ENCODE results near the gene FGGY.
"Not testable (repeated sequence)": the region's sequence is repeated elsewhere in the genome, so short reads cannot be mapped to it uniquely, and the experiment has no call there.

FGGY gene

DNA sequence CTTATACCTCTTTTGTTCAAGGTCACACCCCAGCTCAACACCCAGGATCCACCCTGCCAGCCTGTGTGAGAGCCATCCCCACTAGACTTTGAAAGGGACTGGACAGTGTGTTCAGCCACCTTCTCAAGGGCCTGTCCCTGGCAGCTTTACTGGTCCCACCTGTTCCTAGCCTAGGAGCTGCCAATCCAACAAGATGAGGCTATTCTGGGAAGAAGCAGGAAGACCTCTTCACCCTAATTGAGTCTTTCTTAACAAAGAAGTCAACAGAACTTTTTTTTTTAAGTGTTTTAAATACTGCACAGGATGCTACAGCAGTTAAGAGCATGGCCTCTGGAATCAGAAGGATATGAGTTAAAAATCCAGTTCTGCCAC lies 422.1 kb downstream of the FGGY start:
- DNase-seq: no peak

DNA sequence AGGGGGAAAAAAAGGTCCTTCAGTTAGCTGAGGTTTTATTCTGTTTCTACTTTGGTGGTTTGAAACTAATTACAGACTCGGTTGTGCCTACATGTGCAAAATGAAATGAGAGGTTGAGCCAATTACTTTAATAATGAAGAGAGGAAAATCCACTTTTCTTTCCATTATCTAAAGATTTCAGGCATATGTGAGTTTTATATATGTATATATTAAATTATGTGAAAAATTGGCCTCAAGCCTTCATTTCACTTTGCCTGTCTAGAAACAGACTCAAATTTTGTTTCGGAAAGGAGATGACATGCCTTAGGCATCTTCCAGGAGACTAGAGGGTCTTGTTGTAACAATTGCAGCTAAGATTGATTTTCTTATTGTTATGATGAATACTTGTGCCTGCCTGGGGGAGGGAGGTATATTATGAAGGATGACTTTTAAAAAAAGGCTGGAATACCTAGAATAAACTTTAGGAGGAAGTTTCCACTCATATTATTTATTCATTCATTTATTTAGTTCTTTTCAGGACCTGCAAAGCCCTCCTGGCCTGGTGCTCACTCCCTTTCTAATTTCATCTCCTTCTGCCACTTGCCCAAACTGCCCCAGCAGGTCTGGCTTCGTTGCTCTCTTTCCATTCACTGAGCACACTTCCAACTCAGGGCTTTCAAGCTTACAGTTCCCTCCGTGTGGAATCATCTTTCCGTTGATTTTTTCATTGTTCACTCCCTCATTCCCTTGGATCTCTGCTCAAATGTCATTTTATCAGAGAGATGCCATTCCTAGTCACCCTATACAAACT lies 423.6 kb downstream of the FGGY start:
- DNase-seq: no peak

DNA sequence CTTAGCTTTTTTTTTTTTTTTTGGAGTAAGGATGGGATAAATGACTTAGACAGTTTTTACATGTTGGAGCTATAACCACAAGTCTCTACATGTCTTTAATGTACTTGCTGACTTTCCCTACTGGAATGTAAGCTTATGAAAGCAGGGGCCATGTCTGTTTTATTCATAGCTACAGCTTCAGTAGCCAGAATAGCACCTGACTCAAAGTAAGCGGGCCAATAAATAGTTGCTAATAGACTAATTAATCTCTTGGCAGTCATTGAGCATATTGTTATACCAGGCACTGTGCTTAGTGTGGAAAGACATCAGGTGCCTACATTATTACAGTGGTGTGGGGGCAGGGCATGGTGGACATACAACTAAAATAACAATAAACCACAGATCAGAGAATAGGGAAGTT lies 433.4 kb downstream of the FGGY start:
- DNase-seq: no peak

DNA sequence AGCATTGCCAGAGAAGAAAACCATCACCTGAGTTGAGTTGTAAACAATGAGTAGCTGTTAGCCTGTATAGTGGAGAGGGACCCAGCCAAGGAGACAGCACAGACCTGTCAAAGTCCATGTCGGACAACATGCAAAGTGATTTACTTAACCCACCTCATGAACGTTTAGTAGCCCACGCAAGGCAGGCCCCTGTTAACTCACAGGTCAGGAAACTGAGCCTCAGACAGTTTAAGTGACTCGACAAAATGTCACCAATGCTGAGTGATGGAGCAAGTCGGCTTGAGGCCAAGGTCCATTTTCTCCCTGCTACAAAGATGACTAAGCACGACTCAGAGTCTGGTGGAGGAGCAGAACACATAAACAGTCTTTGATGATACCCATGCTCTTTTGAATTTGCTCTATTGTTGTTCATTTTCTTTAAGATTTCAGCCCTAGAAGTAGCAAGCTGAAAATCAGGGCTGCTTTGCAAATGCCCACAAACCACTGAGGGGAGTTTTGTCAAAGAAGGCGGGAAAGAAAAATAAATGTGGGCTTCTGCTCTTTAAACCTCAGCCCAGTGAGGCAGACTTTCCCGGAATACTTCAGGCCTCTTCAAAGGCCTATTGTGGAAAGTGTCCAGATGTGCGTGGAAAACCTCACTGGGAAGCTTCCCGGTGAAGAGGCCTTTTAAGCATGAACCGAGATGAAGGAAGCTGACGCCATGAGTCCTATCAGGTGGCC lies 434.0 kb downstream of the FGGY start:
- no peak for DNase-seq

DNA sequence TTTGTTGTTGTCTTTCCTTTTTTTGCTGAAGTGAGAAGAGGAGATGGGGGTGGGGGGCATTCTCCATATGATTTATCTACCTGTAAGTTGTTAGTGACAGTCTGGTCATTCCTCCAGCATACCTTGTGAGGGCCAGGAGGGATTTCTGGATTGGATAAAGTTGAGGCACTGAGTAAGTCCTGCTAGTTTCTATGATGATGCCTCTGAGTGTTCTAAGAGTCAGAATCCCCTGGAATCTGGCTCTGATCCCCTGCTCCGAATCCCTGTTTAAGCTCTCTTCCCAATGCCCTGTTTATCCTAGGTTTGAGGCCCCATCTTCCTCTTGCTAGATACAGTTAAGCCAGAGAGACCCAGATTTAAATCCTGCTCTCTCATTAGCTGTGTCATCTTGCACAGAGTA lies 434.7 kb downstream of the FGGY start:
- DNase-seq: no peak

DNA sequence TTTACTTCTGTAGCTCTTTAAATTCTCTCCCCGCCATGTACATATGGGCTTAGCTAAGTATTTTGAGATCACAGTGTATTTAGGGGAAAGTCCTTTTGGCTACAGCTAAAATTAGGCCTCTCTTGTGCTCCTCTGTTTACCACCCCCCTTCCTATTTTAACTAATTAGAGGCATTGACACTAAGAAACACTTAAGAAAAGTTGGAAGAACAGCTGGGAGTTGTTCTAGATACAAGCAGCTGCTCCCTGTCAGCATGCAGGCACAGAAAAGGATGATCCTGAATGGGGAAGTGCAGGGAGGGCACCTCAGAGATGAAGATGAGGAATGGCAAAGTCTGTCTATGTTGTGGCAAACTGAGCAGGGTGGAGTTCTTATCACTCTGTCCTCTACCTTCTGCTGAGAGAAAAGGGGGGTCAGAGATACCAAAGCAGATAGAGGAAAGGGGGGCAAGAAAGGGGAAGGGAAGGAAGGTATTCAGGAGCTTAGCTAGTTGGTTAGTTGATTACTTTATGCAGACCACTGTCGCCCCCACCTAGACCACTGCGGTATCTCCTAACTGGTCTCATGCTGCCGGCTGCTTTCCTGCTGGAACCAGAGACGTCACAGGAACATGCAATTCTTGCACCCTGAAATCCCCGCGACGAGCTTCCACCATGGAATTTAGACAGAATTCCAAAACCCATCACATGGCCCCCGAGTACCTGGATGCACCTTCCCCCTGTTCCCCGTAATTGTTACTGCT lies 435.5 kb downstream of the FGGY start:
- DNase-seq: no peak

DNA sequence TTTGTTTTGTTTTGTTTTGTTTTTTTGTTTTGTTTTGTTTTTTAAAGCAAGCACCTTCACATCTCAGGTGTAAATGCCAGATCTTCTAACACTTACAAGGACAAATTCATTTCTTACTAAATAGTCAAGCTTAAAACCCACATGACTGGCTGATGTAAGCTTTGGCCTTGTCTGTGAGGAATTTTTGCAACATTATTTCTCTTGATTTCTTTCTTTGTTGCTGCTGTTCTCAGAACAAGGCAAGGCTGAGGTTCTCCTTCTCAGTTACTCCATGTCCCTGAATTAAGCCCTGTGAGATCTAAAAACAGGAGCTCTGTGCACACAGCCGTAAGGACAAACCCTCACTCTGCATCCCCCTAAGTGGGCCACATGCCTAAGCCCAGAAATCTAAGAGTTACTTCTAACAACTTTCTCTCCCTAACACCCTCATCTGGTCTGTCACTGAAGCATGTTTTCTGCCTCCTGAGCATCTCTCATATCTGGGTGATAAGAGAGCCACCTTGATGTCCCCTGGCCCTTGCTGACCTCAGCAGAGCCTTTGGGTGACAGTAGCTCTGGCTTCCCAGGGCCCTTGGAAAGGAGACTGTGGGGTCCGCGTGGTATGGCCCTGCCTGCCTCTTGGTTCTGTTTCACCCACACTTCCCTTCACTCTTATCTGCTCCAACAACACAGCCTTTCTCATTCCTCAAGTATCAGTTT lies 436.7 kb downstream of the FGGY start:
- DNase-seq: no peak

DNA sequence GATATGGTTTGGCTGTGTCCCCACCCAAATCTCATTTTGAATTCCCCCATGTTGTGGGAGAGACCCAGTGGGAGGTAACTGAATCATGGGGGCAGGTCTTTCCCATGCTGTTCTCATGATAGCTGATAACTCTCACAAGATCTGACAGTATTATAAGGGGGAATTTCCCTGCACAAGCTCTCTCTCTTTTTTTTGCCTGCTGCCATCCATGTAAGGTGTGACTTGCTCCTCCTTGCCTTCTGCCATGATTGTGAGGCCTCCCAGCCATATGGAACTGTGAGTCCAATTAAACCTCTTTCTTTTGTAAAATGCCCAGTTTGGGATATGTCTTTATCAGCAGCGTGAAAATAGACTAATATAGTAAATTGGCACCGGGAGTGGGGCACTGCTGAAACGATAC lies 439.0 kb downstream of the FGGY start:
- DNase-seq: not testable (repeated sequence)

DNA sequence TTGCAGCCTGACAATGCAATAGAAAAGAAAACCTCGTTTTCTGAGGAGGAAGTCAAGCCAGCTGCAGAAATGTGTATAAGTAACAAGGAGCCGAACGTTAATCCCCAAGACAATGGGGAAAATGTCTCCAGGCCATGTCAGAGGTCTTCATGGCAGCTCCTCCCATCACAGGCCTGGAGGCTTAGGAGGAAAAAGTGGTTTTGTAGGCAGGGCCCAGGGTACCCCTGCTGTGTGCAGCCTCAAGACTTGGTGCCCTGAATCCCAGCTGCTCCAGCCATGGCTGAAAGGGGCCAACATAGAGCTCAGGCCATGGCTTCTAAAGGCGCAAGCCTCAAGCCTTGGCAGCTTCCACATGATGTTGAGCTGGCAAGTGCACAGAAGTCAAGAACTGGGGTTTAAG lies 439.9 kb downstream of the FGGY start:
- no peak for DNase-seq

DNA sequence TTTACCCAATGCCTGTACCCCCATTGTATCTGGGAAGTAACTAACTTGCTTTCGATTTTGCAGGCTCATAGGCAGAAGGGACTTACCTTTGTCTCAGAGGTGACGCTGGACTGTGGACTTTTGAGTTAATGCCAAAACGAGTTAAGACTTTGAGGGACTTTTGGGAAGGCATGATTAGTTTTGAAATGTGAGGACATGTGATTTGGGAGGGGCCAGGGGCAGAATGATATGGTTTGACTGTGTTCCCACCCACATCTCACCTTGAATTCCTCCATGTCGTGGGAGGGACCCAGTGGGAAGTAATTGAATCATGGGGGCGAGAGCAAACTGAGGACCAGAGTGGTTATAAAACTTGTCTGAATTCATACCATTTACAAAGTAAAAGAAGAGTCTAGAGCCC lies 440.7 kb downstream of the FGGY start:
- DNase-seq: no peak

DNA sequence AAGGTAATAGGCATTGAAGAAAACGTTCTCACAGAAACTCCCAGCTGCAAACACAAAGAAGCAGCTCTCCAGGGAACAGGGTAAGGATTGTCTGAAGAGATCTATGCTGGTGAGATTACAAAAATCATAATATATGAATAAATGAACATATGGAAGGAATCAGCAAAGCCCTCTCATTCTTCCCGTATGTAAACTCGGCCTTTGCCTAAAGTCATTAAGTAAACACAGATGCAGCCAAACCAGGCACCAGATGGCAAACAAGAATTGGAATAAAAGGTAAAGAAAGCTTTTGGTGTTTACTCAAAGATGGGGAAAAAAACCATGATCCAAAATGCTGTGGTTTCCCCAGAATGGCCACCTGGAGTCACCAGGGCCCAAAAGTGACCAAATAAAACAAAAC lies 441.3 kb downstream of the FGGY start:
- no peak for DNase-seq

DNA sequence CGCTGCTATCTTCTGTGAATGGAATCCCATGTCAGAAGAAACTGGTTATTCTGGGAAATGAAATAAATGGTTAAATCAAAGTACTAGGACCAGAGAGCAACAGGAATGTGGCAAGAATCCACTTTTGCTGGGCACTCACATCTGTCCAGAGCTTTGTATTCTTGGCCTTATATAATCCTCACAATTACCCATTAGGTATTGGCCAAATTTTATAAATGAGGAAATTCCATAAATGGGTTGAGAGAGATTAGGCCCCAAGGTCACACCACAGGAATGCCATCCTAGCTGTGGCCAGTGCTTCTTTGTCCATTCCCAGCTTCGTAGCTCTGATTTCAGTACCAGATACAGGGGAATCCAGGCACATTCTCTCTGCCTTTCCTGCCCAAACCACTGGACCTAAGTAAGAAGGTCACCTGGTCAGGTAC lies 441.7 kb downstream of the FGGY start:
- no peak for DNase-seq

DNA sequence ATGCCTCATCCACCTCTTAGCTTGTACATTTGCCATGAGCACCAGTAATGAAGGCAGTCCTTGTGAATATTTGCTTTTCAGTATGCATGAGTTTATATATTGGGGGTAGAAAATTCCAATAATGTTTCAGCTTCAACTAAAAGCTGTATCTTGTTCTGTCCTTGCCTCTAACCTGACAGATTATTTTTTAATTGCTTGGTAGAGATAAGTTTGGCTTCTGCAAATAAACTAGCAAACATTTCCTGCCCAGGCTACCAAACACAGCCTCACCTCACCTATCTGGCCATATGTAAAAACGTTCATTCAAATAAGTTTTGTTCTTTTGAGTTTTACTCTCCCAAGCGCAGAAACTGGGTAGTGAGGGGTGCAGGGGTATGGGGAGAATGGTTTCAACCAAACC lies 442.2 kb downstream of the FGGY start:
- DNase-seq: no peak

DNA sequence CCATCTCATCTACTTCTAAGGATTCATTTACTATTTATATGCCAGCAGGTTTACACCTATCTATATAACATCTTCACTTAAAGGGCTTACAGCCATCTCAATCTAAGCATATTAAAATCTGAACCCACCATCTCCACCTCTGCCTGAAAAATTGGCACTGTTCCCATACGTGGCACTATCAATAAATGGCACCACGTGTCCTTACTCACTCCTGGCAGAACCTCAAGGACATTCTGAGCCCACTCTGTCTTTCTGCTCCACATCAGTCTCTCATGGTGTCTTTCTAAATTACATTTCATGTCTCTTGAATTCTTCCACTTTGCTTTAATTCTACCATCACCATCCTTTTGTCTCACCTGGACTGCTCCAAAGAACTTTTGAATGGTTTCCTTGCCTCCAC lies 445.6 kb downstream of the FGGY start:
- no peak for DNase-seq

DNA sequence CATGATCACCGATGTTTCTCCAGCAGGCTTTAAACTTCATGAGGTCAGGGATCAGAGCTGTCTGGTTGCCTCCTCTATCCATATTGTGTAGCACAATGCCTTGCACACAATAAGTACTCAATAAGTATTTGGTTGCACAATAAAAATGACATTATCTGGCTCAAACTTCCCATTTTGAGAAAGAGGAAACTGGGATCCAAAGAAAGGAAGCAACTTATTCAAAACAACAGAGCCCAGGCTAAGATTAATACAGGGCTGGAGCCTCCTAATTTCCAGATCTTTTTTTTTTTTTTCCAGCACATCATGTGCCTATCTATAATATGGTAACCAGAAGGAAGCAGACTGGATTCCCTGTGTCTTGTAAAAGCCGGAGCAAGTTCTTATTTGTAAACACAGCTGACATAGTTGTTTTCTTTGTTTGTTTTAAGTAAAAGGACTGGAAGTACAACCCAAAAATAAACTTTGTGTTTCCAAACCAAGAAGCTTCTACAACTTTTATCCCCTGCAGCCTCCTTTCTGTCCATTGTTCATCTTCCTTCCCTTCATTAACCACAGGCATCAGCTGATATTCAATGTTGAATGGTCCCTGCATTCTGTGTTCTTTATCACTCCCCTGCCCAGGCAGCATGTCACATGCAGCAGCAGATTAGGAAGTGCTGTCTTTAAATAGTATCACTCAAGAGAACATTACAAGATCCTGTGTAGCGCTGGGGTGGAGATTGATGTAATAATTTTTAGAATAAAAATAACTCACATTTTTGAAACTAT lies 446.6 kb downstream of the FGGY start:
- no peak for DNase-seq

DNA sequence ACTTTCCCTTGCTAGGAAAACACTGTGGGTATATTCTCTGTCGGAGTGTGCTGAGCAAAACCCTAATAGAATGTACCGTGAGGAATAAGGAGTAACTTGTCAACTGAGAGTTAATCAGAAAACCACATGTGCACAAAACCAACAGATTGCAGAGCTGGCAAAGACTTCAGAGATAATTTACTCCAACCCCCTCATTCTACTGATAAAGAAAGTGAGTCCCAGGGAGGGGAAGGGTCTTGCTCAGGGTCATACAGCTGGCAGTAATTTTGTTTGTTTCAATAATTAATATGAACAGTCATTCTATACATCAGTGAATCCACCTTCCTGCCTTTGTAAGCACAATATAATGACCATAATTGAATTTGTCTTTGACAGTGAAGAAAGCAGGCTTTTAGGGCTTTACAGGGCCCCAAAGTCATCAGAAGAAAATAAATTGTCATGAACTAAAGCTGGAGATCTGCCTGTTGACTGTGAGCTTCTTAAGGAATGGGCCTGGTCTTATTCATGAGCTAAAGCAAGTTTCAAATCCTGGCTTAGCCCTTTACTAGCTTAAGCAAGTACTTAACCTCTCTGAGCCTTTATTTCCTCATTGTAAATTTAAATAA lies 450.6 kb downstream of the FGGY start:
- no peak for DNase-seq

DNA sequence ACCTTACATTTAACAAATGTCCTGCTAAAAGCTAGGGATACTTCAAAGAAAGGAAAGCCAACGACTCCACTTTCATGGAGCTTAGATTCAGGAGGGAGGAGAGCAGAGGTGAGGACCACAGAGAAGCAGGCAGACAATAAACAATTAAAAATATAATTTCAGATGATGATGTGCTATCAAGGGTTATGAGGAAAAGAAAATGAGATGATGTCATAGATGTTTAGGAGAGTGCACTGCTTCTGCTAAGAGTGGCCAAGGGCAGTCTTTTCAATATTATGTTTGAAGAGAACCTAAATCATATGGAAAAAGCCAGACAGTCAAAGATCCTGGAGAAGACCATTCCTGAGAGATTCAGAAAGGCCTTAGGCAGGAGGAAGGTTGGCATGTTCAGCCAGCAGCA lies 451.2 kb downstream of the FGGY start:
- no peak for DNase-seq

DNA sequence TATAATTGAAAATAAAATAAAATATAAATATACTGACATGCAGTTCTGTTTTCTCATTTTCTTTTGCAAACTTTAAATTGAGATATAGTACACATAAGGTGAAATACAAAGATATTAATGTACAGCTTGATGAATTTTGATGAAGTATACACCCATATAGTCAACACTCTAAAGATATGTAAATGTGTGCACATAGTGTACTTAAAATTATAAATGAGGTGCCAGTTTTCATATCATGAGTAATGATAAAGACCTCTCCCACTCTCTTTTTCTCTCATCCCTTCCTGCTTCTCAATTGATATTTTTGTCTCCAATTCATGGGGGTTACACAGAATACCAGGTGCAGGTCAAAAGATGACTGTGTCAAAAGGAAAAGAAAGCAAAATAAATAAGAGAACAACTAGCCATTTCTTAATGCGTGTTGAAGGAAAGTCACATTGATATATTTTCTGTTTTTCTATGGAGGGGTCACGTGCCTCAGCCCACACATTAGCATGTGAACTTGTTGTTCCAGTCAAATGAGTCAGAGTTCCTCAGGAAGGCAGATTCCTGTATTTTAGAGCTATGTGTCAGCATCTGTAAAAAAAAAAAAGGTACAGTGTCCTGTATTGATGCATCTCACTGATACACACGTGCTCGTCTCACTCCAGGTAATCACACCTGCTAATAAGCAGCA lies 453.6 kb downstream of the FGGY start:
- DNase-seq: no peak

DNA sequence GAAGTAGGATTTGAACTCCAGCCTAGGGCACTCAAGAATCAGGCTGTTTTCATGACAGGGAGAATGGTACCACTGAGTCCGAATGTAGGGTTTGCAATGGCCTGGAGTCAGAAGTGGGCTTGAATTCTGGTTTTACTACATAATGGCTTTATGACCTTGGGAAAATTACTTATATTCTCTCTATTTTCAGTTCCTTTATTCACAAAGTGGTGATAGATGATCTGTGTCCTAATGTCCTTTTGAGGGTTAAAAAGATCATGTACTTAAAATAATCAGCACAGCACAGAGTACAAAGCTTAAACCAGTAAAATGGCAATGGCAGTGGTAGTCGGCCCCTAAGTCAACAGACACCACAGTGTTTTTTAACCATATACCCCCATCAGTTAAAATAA lies 454.1 kb downstream of the FGGY start:
- DNase-seq: no peak

DNA sequence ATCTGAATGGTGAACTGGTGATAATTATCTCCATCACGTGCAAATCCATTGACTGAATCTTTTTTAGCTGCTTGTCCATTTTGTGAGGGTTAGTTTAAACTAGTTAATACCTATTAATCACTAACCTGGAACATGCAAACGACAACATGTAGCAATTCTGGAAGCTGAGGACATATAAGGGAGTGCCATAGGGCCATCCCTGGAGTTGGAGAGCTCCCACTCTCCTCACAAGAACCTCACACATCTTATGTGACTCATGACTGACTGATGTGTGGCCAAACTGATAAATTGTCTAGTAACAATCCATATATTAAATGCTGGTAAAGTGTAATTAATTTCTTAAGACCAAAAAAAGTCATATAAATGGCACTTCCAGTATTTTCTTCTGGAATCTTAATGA lies 454.9 kb downstream of the FGGY start:
- no peak for DNase-seq

DNA sequence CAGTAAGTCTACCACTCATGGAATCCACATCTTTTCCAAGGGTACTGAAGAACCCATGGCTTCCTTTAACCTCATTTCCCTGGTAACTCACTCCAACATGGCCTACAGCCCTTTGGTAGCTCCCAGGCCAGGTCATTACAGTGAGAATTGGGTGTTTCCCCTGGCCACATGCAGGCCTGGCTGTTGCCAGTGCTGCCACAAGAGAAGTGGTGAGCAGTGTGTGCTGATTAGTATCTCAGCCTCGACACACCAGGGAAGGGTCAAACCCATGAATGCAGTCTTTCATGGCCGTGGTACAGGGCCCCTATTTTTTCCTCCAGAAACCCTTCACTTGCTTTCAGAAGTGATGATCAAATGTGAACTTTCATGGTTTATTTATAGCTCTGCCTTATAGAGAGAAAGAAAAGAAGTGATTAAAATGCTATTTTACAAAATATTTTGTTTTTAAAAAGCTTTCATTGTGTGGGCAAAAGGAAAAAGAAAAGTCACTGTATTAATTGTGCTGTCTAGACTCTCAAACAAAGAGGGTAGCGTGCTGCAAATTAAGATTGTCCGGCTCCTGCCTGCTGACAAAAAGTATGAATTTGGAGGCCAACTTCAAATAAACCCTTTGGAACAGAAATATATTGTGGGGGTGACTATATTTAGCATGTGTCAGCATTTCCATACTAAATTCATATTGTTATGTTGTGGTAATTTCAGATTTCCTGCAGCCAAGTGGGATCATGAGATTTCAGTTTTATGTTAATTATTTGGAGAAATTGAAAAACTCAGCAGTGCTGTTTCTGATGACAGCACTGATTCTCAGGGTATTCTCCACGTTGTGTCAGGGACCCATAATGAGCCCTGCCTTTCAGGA lies 455.9 kb downstream of the FGGY start:
- DNase-seq: no peak

Data from NCI-H1048 (cell line).